SW 1271 (cell line): ENCODE data around the gene ACTRT2.

Source experiments
- DNase-seq, 2 experiments: peaks; one replicate each; lab custom pipeline; 2025; lab: John Stamatoyannopoulos, UW

ACTRT2 gene

GRCh38 chr1:3018576-3018975, 2.7 kb upstream of the ACTRT2 start:
- DNase-seq = no peak

DNA sequence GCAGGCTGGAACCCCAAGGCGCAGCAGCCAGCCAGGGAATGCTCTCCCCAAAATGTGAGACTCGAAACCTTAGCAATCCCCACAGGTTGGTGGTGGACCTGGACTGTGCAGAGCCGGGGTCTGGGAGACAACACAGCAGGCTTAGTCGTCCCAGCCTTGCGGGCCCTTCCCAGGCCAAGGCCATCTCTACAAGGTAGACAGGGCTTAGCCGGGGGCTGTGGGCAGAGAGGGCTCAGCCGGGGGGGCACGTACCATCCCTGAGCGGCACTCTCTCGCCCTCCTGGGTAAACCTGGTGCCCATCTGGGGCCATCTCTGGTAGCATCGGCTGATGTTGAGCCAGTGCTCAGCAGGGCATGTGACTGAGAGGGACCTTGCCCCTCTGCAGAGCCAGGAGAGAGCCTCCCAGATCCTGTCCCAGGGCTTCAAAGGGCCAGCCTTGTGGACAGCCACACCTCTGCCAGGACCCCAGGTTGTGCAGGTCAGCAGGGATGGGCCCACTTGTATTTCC, 2.2 kb upstream of the ACTRT2 start:
- DNase-seq = no peak

- no peak for DNase-seq
Measured at GRCh38 chr1:3019516-3020051, 1.7 kb upstream of the ACTRT2 start.

- DNase-seq = no peak
Measured at GRCh38 chr1:3020263-3020909, 881 bp upstream of the ACTRT2 start.

DNA sequence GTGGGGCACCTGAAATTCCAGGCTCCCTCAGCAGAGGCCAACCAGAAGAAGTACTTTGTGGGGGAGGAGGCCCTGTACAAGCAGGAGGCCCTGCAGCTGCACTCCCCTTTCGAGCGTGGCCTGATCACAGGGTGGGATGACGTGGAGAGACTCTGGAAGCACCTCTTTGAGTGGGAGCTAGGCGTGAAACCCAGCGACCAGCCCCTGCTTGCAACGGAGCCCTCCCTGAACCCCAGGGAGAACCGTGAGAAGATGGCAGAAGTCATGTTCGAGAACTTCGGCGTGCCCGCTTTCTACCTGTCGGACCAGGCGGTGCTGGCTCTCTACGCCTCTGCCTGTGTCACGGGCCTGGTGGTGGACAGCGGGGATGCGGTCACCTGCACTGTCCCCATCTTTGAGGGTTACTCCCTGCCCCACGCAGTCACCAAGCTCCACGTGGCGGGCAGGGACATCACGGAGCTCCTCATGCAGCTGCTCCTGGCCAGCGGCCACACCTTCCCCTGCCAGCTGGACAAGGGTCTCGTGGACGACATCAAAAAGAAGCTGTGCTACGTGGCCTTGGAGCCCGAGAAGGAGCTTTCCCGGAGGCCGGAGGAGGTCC, 634 bp downstream of the ACTRT2 start:
- no peak for DNase-seq

DNA sequence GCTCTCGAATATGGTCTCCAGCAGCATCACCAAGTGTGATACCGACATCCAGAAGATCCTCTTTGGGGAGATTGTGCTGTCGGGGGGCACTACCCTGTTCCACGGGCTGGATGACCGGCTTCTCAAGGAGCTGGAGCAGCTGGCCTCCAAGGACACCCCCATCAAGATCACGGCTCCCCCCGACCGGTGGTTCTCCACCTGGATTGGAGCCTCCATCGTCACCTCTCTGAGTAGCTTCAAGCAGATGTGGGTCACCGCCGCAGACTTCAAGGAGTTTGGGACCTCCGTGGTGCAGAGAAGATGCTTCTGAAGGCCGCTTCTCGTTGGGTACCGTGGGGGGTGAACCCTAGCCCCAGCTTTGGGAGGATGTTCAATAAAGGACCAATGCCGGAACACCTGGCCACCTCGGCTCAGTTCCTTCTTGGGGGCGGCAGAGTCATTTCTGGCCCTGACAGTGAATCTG, 1.3 kb downstream of the ACTRT2 start:
- no peak for DNase-seq

- DNase-seq = no peak
Measured at GRCh38 chr1:3022976-3023375, 1.7 kb downstream of the ACTRT2 start.

GRCh38 chr1:3024019-3024418, 2.8 kb downstream of the ACTRT2 start:
- peak in 1 of 2 experiments; percentile 5 for DNase-seq

DNA sequence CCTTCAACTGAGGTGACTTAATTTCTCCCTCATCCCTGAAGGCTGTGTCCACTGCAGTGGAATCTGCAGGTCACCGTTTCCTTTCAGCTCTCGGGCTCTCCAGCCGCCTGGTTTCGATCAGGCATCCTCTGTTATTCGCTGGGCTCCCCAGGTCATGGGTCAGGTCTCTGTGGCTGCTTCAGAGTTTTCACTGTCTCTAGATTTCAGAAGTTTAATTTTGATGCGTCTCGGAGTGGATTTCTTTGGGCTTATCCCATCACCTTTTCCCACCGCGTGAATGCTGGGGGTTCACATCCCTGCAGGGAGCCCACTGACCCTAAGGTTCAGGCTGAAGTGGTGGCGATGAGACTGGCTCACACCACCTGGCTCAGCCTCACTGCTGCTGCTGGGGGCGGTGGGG, 3.3 kb downstream of the ACTRT2 start:
- DNase-seq = no peak

DNA sequence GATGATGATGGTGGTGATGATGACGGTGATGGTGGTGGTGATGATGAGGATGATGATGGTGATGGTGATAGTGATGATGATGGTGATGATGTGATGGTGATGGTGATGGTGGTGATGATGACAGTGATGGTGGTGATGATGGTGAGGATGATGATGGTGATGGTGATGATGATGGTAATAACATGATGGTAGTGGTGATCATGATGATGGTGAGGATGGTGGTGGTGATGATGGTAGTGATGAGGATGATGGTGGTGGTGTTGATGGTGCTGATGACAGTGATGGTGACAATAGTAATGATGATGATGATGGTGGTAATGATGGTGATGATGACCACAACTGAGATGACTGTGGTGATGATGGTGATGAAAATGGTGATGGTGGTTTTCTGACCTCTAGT, 4.9 kb downstream of the ACTRT2 start:
- no peak for DNase-seq

DNA sequence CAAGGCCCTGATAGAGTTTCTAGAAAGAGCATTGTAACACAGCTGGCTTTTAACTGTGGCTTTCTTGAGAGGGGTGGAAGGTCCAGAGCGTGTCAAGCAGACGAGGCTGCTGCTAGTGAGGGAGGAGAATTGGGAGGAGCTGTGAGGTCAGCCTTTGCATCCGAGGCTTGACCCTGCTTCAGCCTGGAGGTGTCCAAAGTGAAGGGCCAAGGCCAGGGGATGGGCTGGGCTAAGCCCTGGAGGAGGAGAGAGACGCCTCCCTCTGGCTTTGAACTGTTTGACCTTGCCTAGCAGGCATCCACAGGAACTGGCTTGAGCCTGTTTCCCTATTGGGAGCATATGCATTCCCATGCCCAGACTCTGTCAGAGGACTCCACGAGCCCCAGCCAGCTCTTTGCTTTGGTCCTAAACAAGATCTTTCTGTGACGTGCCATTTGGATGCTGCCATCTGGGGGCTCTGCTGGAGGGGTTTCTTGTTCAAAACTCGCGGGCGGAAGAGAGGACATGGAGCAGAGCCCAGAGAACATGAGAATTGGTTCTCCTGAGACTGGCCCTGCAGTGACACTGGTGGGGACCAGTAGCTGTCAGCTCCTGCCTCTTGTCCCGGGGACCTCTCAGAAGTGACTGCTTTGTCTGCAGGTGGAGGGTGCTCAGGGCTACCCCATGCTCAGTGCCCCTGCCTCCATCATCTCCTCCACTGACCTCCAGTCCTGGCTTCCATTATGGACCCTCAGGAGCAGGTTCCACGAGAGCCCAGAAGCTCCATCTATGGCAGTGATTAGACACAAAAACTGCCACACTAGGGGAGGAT, 5.5 kb downstream of the ACTRT2 start:
- no peak for DNase-seq

DNA sequence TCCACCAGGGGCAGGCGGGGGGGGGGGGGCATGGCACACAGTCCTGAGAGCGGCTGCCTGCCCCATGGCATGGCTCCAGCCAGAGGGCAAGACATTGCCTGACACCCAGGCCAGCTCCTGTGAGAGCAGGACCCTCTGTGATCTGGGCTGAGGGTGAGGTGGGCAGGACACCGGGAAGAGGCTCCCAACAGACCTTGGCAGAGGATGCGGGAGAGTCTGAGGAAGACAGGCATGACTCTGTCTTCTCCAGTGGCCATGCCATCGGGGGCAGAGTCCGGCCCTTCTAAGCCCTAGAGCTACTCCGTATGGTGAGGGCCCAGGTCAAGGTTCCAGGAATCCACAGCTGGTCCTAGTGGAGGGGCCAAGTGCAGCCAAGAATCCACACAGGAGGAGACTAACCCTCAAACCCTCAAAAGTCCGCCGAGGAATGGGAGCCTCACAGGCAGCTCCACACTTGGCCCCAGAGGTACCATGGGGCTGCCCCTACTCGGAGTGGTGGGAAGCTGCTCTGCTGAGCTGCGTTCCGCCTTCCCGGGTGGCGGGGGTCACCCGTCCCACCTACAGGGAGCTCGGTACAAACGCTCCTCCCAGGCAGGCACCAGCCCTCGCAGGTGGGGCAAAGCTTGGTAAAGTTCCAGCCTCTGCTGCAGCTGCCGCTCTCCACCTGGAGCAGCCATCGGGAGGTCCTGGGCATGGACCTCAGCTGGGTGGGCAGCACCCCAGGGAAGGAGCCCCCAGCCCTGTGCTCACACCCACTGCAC, 6.5 kb downstream of the ACTRT2 start:
- DNase-seq = no peak

GRCh38 chr1:3028531-3029282, 7.4 kb downstream of the ACTRT2 start:
- no peak for DNase-seq

DNA sequence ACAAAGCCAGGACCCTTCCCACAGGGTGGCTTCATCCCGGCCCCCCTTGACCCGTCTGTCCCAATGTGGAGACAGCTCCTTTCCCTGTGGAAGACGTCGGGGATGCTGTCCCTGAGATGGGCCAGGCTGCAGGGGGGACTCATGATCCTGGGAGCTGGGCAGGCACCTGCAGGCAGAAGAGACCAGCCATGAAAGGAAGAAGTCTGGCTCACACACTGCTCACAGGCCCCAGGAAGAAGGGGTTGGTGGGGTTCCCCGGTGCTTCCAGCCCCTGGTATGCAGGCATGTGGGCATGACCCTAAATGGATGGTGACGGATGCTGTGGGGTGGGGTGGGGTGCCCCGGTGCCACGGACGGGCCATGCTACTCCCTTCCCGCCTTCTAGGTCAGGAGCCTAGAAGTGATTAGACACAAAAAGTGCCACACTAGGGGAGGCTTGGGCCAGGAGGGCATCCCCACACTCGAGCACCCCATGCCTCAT, 8.3 kb downstream of the ACTRT2 start:
- DNase-seq = no peak

- no peak for DNase-seq
Measured at GRCh38 chr1:3029991-3030662, 8.9 kb downstream of the ACTRT2 start.

DNA sequence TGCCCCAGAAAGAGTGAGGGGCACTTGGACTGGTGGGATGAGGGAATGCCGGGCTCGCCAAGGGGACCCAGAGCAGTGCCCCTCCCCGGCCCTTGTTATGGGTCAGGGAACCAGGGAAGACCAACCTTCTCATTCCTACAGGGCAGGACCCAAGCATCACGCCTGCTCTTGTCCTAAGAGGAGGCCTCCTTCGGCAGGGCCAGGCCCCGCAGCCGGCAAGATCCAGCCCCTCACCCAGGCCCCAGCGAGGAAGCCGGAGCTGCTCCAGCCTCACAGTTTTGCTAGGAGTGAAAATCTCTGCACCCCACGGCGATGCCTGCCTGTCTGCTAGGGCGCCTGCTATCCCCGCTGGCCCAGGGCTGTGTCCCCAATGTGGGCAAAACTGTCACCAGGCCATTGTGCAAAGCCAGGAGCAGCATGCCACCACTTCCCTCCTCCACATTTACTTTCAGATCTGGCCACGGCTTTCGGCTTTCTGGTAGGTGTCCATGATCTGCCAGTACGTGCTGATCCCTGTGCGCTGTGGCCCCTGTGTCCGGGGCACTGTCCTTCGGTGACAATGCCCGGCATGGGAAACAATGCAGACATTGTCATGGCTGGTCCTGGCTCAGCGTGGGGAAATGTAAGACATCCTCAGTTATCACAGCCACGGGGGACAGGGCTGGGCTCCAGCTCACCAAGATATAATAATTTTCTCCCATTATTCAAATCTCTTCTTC, 9.6 kb downstream of the ACTRT2 start:
- no peak for DNase-seq

GRCh38 chr1:3031401-3032221, 10.3 kb downstream of the ACTRT2 start:
- no peak for DNase-seq

- no peak for DNase-seq
Measured at GRCh38 chr1:3032371-3033039, 11.2 kb downstream of the ACTRT2 start.
